ENCODE data around the gene CCNE1.

CCNE1 gene

DNA sequence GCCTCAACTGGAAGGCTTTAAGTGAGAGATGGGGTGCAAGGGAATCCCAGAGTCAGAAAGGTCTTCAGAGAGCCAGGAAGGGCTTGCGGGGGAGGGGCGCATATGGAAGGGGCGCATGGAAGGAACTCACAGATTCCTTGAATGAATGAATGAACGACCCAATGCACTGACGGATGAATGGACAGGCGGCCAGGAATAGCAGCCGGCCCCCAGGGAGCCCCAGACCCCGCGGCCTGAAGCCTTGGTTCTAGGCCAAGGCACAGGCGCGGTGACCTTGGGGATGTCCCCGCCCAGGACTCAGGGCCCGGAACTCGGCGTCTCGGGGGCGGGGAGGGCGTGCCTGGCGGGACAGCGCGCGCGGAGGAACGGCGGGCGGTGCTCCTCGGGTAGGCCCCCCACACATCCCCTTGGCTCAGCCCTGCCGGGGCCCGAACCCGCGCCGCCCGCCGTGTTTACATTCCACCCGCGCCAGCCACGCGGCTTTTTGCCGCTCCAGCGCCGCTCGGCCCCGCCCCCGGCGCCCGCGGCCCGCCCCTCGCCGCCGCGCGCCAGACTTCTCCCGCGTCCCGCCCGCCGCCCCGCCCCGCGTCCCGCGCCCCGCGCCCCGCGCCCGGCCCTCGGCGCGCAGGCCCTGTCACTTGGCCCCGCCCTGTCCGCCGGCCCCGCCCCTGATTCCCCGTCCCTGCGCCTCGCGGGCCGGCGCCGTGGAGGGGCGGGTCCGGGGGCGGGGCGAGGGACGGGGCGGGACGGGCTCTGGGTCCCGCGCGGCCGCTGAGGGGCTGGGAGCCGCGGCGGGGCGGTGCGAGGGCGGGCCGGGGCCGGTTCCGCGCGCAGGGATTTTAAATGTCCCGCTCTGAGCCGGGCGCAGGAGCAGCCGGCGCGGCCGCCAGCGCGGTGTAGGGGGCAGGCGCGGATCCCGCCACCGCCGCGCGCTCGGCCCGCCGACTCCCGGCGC is at the start of gene CCNE1:
Gene CCNE1, plus strand, starts transcription at position 867 of the 955 bp plus-strand sequence. CDS start 565 bp downstream, outside the sequence.
- peak; percentile 76 to 80 for DNase-seq (ENCODE audit: low read depth in 2 of 2)

DNA sequence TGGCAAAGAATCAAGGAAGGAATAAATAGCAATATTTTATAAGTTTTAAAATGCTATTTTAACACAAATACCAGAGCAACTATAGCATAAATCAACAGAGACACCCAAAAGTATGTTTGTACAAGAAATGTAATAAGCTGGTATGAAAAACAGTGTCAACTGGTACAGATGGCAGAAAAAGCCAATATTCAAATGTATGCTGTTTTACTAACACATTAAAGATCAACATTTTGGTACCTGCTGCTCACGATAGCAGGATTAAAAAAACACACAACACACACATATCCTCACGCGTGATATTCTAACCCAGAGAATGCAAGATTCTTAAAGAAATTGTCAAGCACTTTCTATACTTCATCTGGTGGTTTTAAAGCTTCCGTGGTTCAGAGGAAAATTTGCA is 48.6 kb upstream of the CCNE1 start:
- no peak for DNase-seq (ENCODE audit: low read depth in 2 of 2)

DNA sequence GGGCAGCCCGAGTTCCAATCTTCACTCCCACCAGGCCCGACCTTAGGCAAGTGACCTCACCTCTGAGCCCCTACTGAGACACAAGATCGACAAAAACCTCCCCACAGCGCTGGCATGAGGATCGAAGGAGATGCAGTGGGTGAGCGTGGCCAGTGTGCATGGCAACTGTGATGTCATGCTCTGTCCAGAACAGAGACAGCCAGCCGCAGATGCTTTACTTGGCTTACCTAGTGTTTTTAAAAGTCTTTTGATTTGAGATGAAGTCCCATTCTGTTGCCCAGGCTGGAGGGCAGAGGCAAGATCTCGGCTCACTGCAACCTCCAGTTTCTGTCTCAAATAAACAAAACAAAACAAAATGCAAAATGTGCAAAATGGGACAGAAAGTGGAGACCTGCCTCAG is 47.4 kb upstream of the CCNE1 start:
- no peak for DNase-seq (ENCODE audit: low read depth in 2 of 2)

GRCh38 chr19:29766100-29766499 is 45.7 kb upstream of the CCNE1 start:
- DNase-seq (ENCODE audit: low read depth in 2 of 2): no peak

GRCh38 chr19:29767039-29767735 is 44.6 kb upstream of the CCNE1 start:
- no peak for DNase-seq (ENCODE audit: low read depth in 2 of 2)

- DNase-seq (ENCODE audit: low read depth in 2 of 2): no peak
These were observed 43.6 kb upstream of the CCNE1 start for GRCh38 chr19:29768166-29768565.

- DNase-seq (ENCODE audit: low read depth in 2 of 2): no peak
These were observed 41.8 kb upstream of the CCNE1 start for GRCh38 chr19:29769997-29770396.

DNA sequence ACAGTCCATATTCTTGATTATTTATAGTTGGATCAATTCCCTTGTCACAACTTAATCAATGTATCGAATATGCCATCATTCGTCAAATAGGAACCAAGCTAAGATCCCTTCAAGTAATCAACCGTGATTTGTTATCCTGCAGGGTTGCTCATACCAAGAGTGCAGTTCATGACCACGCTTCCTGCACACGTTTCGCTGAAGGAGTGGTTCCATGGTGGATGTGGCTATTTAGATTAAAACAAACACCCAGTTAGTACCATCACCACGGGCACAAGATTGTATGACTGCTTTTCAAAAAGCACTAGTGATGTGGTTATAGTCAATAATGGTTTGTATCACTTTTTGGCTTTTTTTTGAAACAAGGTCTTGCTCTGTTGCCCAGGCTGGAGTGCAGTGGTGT is 41.1 kb upstream of the CCNE1 start:
- no peak for DNase-seq (ENCODE audit: low read depth in 2 of 2)

GRCh38 chr19:29771708-29772414 is 39.9 kb upstream of the CCNE1 start:
- peak; percentile 4 to 6 for DNase-seq (ENCODE audit: low read depth in 2 of 2)

- DNase-seq (ENCODE audit: low read depth in 2 of 2): no peak
These were observed 39.1 kb upstream of the CCNE1 start for GRCh38 chr19:29772696-29773095.

DNA sequence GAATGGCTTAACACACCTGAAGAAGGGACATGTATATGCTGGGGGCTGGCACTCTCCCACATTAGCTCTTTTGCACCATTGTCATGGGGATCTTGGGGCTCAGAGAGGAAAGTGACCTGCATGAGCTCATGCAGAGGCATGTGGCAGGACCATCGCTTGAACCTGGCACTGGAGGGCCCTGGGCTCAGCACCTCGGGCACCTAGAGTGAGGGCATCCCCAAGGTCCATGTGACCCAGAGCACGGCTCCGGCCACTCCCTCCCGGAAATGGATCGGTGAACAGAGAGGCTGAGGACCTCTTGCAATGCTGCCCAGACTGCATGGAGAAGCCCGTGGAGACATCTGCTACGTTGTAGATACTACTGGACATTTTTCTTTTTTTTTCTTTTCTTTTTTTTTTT is 38.6 kb upstream of the CCNE1 start:
- no peak for DNase-seq (ENCODE audit: low read depth in 2 of 2)

- DNase-seq (ENCODE audit: low read depth in 2 of 2): no peak
These were observed 37.7 kb upstream of the CCNE1 start for GRCh38 chr19:29774126-29774525.

GRCh38 chr19:29777781-29778309 is 33.9 kb upstream of the CCNE1 start:
- no peak for DNase-seq (ENCODE audit: low read depth in 2 of 2)

- no peak for DNase-seq (ENCODE audit: low read depth in 2 of 2)
These were observed 31.9 kb upstream of the CCNE1 start for GRCh38 chr19:29779921-29780320.

DNA sequence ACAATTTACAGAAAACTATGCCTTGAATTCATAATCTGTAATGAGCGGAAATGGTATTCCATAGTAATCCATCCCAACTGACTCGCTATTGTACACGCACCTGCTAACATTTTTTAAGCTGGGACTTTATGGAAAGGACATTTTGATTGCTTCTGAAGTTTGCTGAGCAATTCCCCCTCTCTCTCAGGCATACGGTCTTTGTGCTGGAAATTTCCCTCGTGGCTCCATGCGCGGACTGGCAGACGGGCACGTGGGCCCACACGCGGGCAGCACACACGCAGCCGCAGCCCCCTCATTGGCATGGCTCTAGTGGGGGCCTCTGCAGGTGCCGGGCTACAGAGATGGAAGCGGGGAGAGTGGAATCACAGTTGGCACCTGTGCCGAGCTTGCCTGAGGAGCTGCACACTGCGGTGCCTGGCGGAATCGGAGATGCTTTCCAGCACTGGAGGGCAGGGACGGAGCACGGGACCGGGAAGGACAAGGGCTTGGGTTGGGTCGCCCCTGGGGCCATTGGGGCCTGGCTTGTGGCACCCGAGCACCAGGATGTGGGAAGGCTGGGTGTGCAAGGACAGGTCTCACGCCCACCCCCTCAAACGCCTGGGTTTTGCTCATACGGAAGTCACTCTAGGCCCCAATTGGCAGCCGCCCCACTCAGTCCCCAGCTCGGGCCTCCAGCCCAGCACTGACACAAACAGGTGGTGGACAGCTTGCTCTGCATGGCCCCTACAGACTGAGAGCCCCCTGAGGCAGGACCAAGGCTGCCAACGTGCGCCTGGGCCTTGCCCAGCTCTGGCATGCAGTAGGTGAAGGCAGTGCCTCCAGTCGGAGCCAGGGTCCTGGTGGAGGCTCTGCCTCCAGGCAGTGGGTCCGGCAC is 30.2 kb upstream of the CCNE1 start:
- no peak for DNase-seq (ENCODE audit: low read depth in 2 of 2)

DNA sequence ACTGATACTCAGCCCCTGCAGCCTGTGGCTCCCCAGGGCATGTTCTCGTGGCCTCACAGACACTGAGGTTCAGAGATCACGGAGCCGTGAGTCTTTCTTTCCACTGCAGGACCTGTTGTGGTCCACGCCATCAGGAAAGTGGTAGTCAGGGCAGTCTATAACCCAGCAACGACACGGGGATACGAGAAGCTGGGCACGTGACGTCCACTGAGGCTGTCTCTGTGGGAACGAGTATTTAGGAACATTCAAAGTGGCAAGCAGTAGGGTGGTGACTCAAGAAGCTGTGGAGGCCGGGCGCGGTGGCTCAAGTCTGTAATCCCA is 29.6 kb upstream of the CCNE1 start:
- DNase-seq (ENCODE audit: low read depth in 2 of 2): no peak

DNA sequence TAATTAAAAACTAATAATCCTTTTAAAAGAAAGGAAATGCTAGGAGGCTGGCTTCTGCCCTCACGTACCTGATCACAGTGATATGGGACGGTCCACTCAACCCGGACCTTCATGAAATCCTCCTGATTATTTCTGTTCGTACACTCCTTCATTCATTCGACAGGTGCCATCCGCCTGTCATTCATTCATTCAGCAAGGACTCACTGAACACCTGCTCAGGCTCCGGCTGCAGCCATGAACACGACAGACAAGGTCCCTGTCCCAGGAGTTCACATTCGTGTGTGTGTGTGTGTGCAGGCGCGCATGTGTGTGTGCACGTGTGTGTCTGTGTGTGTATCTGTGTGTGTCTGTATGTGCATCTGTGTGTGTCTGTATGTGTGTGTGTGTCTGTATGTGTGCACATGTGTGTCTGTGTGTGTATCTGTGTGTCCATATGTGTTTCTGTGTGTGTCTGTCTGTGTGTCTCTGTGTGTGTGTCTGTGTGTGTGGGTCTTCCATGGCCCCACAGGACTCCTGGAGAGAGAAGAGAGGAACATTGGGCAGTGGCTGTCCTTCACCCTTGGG is 28.1 kb upstream of the CCNE1 start:
- no peak for DNase-seq (ENCODE audit: low read depth in 2 of 2)

GRCh38 chr19:29784598-29785223 is 27.1 kb upstream of the CCNE1 start:
- DNase-seq (ENCODE audit: low read depth in 2 of 2): no peak

- no peak for DNase-seq (ENCODE audit: low read depth in 2 of 2)
These were observed 26.4 kb upstream of the CCNE1 start for GRCh38 chr19:29785360-29785759.

DNA sequence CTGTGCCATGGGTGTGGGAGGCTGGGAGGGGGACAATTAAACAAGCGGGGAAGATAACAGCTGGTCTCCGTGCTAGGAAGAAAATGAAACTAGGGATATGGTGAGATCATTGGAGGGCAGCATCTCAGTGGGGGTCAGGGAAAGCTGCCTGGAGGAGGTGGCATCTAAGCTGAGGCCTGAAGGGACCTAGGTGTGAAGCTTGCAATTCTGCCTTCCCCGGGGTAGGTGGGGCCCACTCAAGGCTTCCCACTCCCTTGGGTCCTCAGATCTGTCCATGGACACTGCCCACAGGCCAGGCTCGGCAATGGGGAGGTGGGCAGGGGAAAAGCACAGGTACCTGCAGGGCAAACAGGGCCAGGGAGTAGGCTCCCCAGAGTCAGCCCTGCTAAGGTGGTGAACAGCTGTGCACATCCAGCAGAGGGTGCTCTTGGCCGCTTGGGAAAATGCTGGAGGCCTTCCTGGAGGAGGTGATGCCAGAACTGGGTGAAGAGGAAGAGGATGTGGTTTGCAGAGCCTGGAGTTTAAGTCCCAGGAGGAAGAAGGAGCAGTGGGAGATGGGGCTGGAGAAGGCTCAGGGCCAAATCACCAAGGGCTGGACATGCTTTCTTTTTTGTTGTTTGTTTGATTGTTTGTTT is 25.7 kb upstream of the CCNE1 start:
- no peak for DNase-seq (ENCODE audit: low read depth in 2 of 2)

Measured in fibroblast of skin of left quadriceps (primary cell).